Neural cell (in vitro differentiated cells): ENCODE measurements around the gene GPR63. TPM values are rescaled to one million over a fixed set of nuclear protein-coding genes. Genes with fewer than 3 reads are reported as not detected.

Experiments
- H2AFZ ChIP-seq: fragments of 200-600, 300-800 bp; sonication (generic), shearing (Covaris generic); 2 replicates; pipeline ENCODE4 v1.6.0; 2014; ENCODE audit warnings: low read depth, mild to moderate bottlenecking, antibody characterized with exemption, low read length, moderate library complexity
- H3F3A ChIP-seq: fragments of 200-600 bp; shearing (Covaris generic); 2 replicates; pipeline ENCODE4 v1.6.1; 2016; ENCODE audit warnings: mild to moderate bottlenecking, moderate library complexity, mixed read lengths, antibody characterized with exemption, low read length; ENCODE audit not compliant: insufficient read depth, poor library complexity, severe bottlenecking
- H3K27ac ChIP-seq: fragments of 200-600, 300-800 bp; sonication (generic), shearing (Covaris generic); 2 replicates; pipeline ENCODE4 v1.5.1; 2014; ENCODE audit warnings: mild to moderate bottlenecking, low read length, moderate library complexity
- H3K27me3 ChIP-seq: fragments of 300-800, 200-600 bp; sonication (generic), shearing (Covaris generic); 2 replicates; pipeline ENCODE4 v1.6.0; 2014; ENCODE audit warnings: mild to moderate bottlenecking, low read depth, low read length, moderate library complexity; ENCODE audit not compliant: insufficient read depth
- H3K36me3 ChIP-seq: fragments of 300-800, 200-600 bp; sonication (generic), shearing (Covaris generic); 2 replicates; pipeline ENCODE4 v1.5.1; 2014; ENCODE audit warnings: mild to moderate bottlenecking, antibody characterized with exemption, low read length, moderate library complexity; ENCODE audit not compliant: insufficient read depth
- H3K4me2 ChIP-seq: fragments of 300-800, 200-600 bp; sonication (generic), shearing (Covaris generic); 2 replicates; pipeline ENCODE4 v1.6.0; 2014; ENCODE audit warnings: mild to moderate bottlenecking, low read length
- H3K4me3 ChIP-seq: fragments of 300-800, 200-600 bp; sonication (generic), shearing (Covaris generic); 2 replicates; pipeline ENCODE4 v1.5.1; 2014; ENCODE audit warnings: mild to moderate bottlenecking, low read length, moderate library complexity
- H3K79me2 ChIP-seq: fragments of 200-600 bp; shearing (Covaris generic); replicated peaks from 2 replicates; pipeline ENCODE4 v1.6.0; 2014; ENCODE audit warnings: mild to moderate bottlenecking, low read length, moderate library complexity; ENCODE audit not compliant: insufficient read depth
- H3K9ac ChIP-seq: fragments of 300-800, 200-600 bp; sonication (generic), shearing (Covaris generic); 2 replicates; pipeline ENCODE4 v1.6.1; 2016; ENCODE audit warnings: mild to moderate bottlenecking, low read length, mixed read lengths
- H3K9me2 ChIP-seq: fragments of 200-600 bp; shearing (Covaris generic); 2 replicates; pipeline ENCODE4 v1.6.1; 2016; ENCODE audit warnings: mild to moderate bottlenecking, low read length, mixed read lengths; ENCODE audit not compliant: insufficient read depth
- H3K9me3 ChIP-seq: fragments of 200-600, 300-800 bp; sonication (generic), shearing (Covaris generic); 2 replicates; pipeline ENCODE4 v1.6.1; 2016; ENCODE audit warnings: mild to moderate bottlenecking, mixed run types, low read length, moderate library complexity, mixed read lengths
- H4K20me1 ChIP-seq: fragments of 200-600 bp; shearing (Covaris generic); 2 replicates; pipeline ENCODE4 v1.6.1; 2016; ENCODE audit warnings: mild to moderate bottlenecking, mixed run types; ENCODE audit not compliant: insufficient read depth
- CTCF ChIP-seq: fragments of 450-650 bp; IDR thresholded peaks from 2 replicates; pipeline ENCODE4 v1.5.1; 2014; ENCODE audit warnings: antibody characterized with exemption, mild to moderate bottlenecking, moderate library complexity; ENCODE audit not compliant: poor library complexity, severe bottlenecking
- EP300 ChIP-seq: fragments of 450-650 bp; conservative IDR thresholded peaks from 2 replicates; pipeline ENCODE4 v1.6.1; 2014; ENCODE audit warnings: antibody characterized with exemption, mild to moderate bottlenecking, moderate library complexity; ENCODE audit not compliant: poor library complexity, severe bottlenecking
- EZH2 ChIP-seq: fragments of 200-600, 300-800 bp; shearing (Covaris generic), sonication (generic); IDR thresholded peaks from 2 replicates; pipeline ENCODE4 v1.6.1; 2014; ENCODE audit warnings: antibody characterized with exemption, low read length, borderline replicate concordance, mild to moderate bottlenecking; ENCODE audit not compliant: insufficient read depth, poor library complexity, severe bottlenecking
- MXI1 ChIP-seq: fragments of 450-650 bp; conservative IDR thresholded peaks from 2 replicates; pipeline ENCODE4 v1.6.1; 2014; ENCODE audit warnings: antibody characterized with exemption, mild to moderate bottlenecking; ENCODE audit not compliant: poor library complexity, severe bottlenecking
- POLR2AphosphoS5 ChIP-seq: IDR thresholded peaks from 2 replicates; pipeline ENCODE4 v1.6.1; 2012
- RAD21 ChIP-seq: fragments of 450-650 bp; conservative IDR thresholded peaks from 2 replicates; pipeline ENCODE4 v1.6.1; 2014; ENCODE audit warnings: antibody characterized with exemption, mild to moderate bottlenecking, moderate library complexity
- REST ChIP-seq: IDR thresholded peaks from 2 replicates; pipeline ENCODE4 v1.6.1; 2012; ENCODE audit warnings: borderline replicate concordance
- SMC3 ChIP-seq: fragments of 450-650 bp; conservative IDR thresholded peaks from 2 replicates; pipeline ENCODE4 v1.6.1; 2014; ENCODE audit warnings: antibody characterized with exemption, mild to moderate bottlenecking, moderate library complexity; ENCODE audit not compliant: poor library complexity
- TAF1 ChIP-seq: IDR thresholded peaks from 2 replicates; pipeline ENCODE4 v1.6.1; 2012; ENCODE audit warnings: low read depth
- polyA plus RNA-seq: library from polyadenylated mRNA; depleted of rRNA; stranded (reverse); fragments of >200 nt; gene quantifications from 2 replicates; pipeline ENCODE4 v1.2.3, GENCODE V29; 2014

Gene GPR63
- polyA plus RNA-seq, 1 donor from 2014 or later = 1.6 TPM

- no peak for TF ChIP-seq EZH2
- no peak for TF ChIP-seq RAD21
- TF ChIP-seq TAF1 = no peak
- TF ChIP-seq SMC3 = no peak
- no peak for TF ChIP-seq REST
- TF ChIP-seq POLR2AphosphoS5 = no peak
- no peak for TF ChIP-seq EP300
- TF ChIP-seq MXI1 = no peak
- no peak for TF ChIP-seq CTCF
- Histone ChIP-seq H3K27ac (no peak overlapping the region), H2AFZ (no peak overlapping the region), H3K79me2 (no peaks in the 10 kb centered on the region), H3K27me3 (no peaks in the 10 kb centered on the region), H3K9me3 (no peaks in the 10 kb centered on the region), H3F3A (no peaks in the 10 kb centered on the region), H3K4me3 (no peak overlapping the region), H3K9ac (no peak overlapping the region), H3K36me3 (no peaks in the 10 kb centered on the region), H3K9me2 (no peaks in the 10 kb centered on the region), H4K20me1 (no peaks in the 10 kb centered on the region), H3K4me2 (no peak overlapping the region)
These were observed 14.6 kb upstream of the GPR63 start for GRCh38 chr6:96851858-96852257.

DNA sequence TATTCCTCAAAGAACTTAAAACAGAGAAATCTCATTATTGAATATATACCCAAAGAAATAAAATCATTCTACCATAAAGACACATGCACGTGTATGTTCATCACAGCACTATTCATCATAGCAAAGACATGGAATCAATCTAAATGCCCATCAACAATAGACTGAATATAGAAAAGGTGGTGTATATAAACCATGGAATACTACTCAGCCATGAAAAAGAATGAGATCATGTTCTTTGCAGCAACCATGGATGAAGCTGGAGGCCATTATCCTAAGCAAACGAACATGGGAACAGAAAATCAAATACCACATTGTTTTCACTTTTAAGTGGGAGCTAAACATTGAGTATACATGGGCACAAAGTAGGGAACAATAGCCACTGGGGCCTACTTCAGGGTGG is 12.3 kb upstream of the GPR63 start:
- no peak overlapping the region for H2AFZ ChIP-seq
- H3K9me2 ChIP-seq = no peaks in the 10 kb centered on the region
- no peak overlapping the region for H3K4me3 ChIP-seq
- H3K27me3 ChIP-seq = no peaks in the 10 kb centered on the region
- no peaks in the 10 kb centered on the region for H3K36me3 ChIP-seq
- no peaks in the 10 kb centered on the region for H3F3A ChIP-seq
- no peaks in the 10 kb centered on the region for H3K9me3 ChIP-seq
- no peaks in the 10 kb centered on the region for H3K79me2 ChIP-seq
- no peak overlapping the region for H3K27ac ChIP-seq
- H3K9ac ChIP-seq = no peak overlapping the region
- TF ChIP-seq CTCF (no peak), MXI1 (no peak), EZH2 (no peak), RAD21 (no peak), POLR2AphosphoS5 (no peak), REST (no peak), EP300 (no peak), SMC3 (no peak), TAF1 (no peak)
- no peaks in the 10 kb centered on the region for H4K20me1 ChIP-seq
- H3K4me2 ChIP-seq = no peak overlapping the region
